Endothelial cell of umbilical vein (primary cell): Measurements from ENCODE around the gene OR10V1. TPM values are rescaled to one million over a fixed set of nuclear protein-coding genes. Genes with fewer than 3 reads are reported as not detected.

Experiments
- Bru-seq: library from RNA; stranded (reverse); fragments of 400-500 nt; gene quantifications from one replicate; lab custom pipeline; 2021; lab: Mats Ljungman, UMichigan
- BruChase-seq, 2 experiments: library from RNA; stranded (reverse); fragments of 400-500 nt; gene quantifications; one replicate each; lab custom pipeline; 2021; lab: Mats Ljungman, UMichigan
- BruUV-seq: library from RNA; stranded (reverse); fragments of 400-500 nt; replicated peaks from 2 replicates; lab custom pipeline; 2021; lab: Mats Ljungman, UMichigan
- CTCF ChIA-PET: fragments of 300-600, 350-600 bp; sonication (Branson Sonifier 250); formaldehyde crosslinking; loops from one replicate; lab custom pipeline; 2021; ENCODE audit warnings: antibody characterized with exemption, inconsistent platforms; lab: Charles Lee
- POLR2A ChIA-PET: fragments of 300-600, 350-600 bp; sonication (Branson Sonifier 250); formaldehyde crosslinking; loops from one replicate; lab custom pipeline; 2021; ENCODE audit warnings: antibody characterized with exemption, inconsistent platforms; lab: Charles Lee
- DNase-seq: peaks from one replicate; pipeline ENCODE4 v3.0.0-alpha.2; 2011; ENCODE audit warnings: low read depth, low spot score
- FAIRE-seq: peaks from 2 replicates; lab custom pipeline; 2011; peaks lifted over from hg19 to GRCh38; lab: Jason Lieb, UNC
- H2AFZ ChIP-seq: 2 replicates; pipeline ENCODE4 v1.6.0; 2012; ENCODE audit warnings: low read depth, low read length, control low read depth, inconsistent platforms
- H3K27ac ChIP-seq: 2 replicates; pipeline ENCODE4 v1.5.1; 2011; ENCODE audit warnings: low read depth, mild to moderate bottlenecking, control low read depth, low read length, moderate library complexity; ENCODE audit not compliant: insufficient read depth
- H3K27me3 ChIP-seq, 2 experiments: 2 replicates each; pipeline versions ENCODE4 v1.6.0 to v1.6.1; 2011; ENCODE audit warnings: low read length in 2 of 2, mixed read lengths in 1 of 2; ENCODE audit not compliant: control insufficient read depth in 2 of 2, insufficient read depth in 2 of 2
- H3K36me3 ChIP-seq, 2 experiments: 2 replicates in 1 of 2; 3 replicates in 1 of 2; pipeline ENCODE4 v1.5.1; 2011; ENCODE audit warnings: low read length in 2 of 2, mild to moderate bottlenecking in 1 of 2, moderate library complexity in 1 of 2; ENCODE audit not compliant: control insufficient read depth in 2 of 2, insufficient read depth in 2 of 2; ENCODE audit errors: extremely low read depth in 1 of 2
- H3K4me1 ChIP-seq: 3 replicates; pipeline ENCODE4 v1.5.1; 2011; ENCODE audit warnings: mild to moderate bottlenecking, low read length; ENCODE audit not compliant: control insufficient read depth, insufficient read depth; ENCODE audit errors: extremely low read depth
- H3K4me2 ChIP-seq: 2 replicates; pipeline ENCODE4 v1.6.1; 2011; ENCODE audit warnings: low read length, control low read depth, mixed read lengths; ENCODE audit not compliant: insufficient read depth
- H3K4me3 ChIP-seq, 3 experiments: fragments of 200-600 bp in 1 of 3; sonication (generic), shearing (Covaris generic) in 1 of 3; replicated peaks in 1 of 3; 2 replicates each; pipeline ENCODE4 v1.5.1; 2011 to 2016; ENCODE audit warnings: control low read depth in 3 of 3, low read length in 3 of 3, mild to moderate bottlenecking in 2 of 3, inconsistent platforms in 1 of 3, low read depth in 1 of 3, moderate library complexity in 1 of 3; ENCODE audit not compliant: insufficient read depth in 1 of 3
- H3K79me2 ChIP-seq: 2 replicates; pipeline ENCODE4 v1.6.0; 2012; ENCODE audit warnings: low read length, inconsistent platforms; ENCODE audit not compliant: control insufficient read depth, insufficient read depth
- H3K9ac ChIP-seq: replicated peaks from 2 replicates; pipeline ENCODE3; 2011; ENCODE audit warnings: low read length, control low read depth; ENCODE audit not compliant: insufficient read depth; ENCODE audit errors: extremely low read depth
- H3K9me1 ChIP-seq: replicated peaks from 3 replicates; pipeline ENCODE4 v1.6.0; 2011; ENCODE audit warnings: mild to moderate bottlenecking, low read length; ENCODE audit not compliant: control insufficient read depth, insufficient read depth; ENCODE audit errors: extremely low read depth
- H3K9me3 ChIP-seq: replicated peaks from 2 replicates; pipeline ENCODE4 v1.5.1; 2012; ENCODE audit warnings: low read length, inconsistent platforms; ENCODE audit not compliant: control insufficient read depth, insufficient read depth
- H4K20me1 ChIP-seq: replicated peaks from 2 replicates; pipeline ENCODE3; 2011; ENCODE audit warnings: mild to moderate bottlenecking, low read length; ENCODE audit not compliant: control insufficient read depth, insufficient read depth; ENCODE audit errors: extremely low read depth
- CTCF ChIP-seq, 2 donors: IDR thresholded peaks; 1 replicate in 1 of 2; 2 replicates in 1 of 2; pipeline ENCODE4 v1.5.1; 2011; ENCODE audit warnings: low read length in 2 of 2, mild to moderate bottlenecking in 2 of 2, moderate library complexity in 2 of 2, control low read depth in 1 of 2, inconsistent platforms in 1 of 2, low read depth in 1 of 2; ENCODE audit not compliant: insufficient read depth in 1 of 2; ENCODE audit errors: extremely low read depth in 1 of 2
- FOS ChIP-seq: IDR thresholded peaks from 2 replicates; pipeline ENCODE4 v1.6.1; 2011; ENCODE audit warnings: mild to moderate bottlenecking, low read length, moderate library complexity, borderline replicate concordance; ENCODE audit not compliant: insufficient read depth
- GATA2 ChIP-seq: IDR thresholded peaks from 2 replicates; pipeline ENCODE4 v1.7.0; 2011; ENCODE audit warnings: low read depth, mild to moderate bottlenecking, moderate library complexity, mixed read lengths, low read length; ENCODE audit not compliant: insufficient read length, insufficient read depth
- MAX ChIP-seq: IDR thresholded peaks from 2 replicates; pipeline ENCODE4 v1.6.1; 2011; ENCODE audit not compliant: insufficient read depth, insufficient read length
- MYC ChIP-seq: IDR thresholded peaks from one replicate; pipeline ENCODE4 v1.6.1; 2011; ENCODE audit warnings: mild to moderate bottlenecking, low read depth, low read length
- POLR2A ChIP-seq: IDR thresholded peaks from 2 replicates; pipeline ENCODE4 v1.6.1; 2012; ENCODE audit warnings: low read depth, mild to moderate bottlenecking, control low read depth, low read length
- dilution Hi-C: fragments of 300-500 bp; cut with MboI; formaldehyde crosslinking; loops from one replicate; pipeline ENCODE4 v1.15.0; 2019; ENCODE audit warnings: low sequenced_read_pairs; ENCODE audit not compliant: extremely low pct_ligation_motif_present
- intact Hi-C: fragments of 100-400 bp; cut with micrococcal nuclease; formaldehyde crosslinking; loops from one replicate; pipeline ENCODE4 v1.10.0; 2022
- long read RNA-seq: library from polyadenylated mRNA; stranded (forward); transcript quantifications from one replicate; pipeline ENCODE4 v2.0.0, GENCODE V29; 2021
- polyA minus RNA-seq, 3 experiments: library from RNA; depleted of rRNA, polyadenylated mRNA; stranded (reverse); fragments of >200 nt; gene quantifications; 1 replicate in 1 of 3; 2 replicates in 2 of 3; pipeline ENCODE4 v1.2.3, GENCODE V29; 2011
- polyA plus RNA-seq, 4 experiments: library from polyadenylated mRNA; depleted of rRNA in 3 of 4; stranded (reverse) in 3 of 4; unstranded in 1 of 4; fragments of >200 nt; gene quantifications; 2 replicates each; pipeline versions ENCODE4 v1.2.1 to v1.2.3, GENCODE V29; 2011 to 2012; ENCODE audit warnings: missing spikeins in 1 of 4
- total RNA-seq: library from RNA; stranded (reverse); gene quantifications from 2 replicates; pipeline ENCODE4 v1.2.3, GENCODE V29; 2021

OR10V1 gene, protein sequence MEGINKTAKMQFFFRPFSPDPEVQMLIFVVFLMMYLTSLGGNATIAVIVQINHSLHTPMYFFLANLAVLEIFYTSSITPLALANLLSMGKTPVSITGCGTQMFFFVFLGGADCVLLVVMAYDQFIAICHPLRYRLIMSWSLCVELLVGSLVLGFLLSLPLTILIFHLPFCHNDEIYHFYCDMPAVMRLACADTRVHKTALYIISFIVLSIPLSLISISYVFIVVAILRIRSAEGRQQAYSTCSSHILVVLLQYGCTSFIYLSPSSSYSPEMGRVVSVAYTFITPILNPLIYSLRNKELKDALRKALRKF
- total RNA-seq (not detected in 2 replicates), polyA plus RNA-seq (not detected in 2 replicates), polyA minus RNA-seq (not detected in 2 replicates), Bru-seq, nascent RNA (not detected), BruChase-seq, experiment 1, labeled RNA remaining after a 6-hour chase (not detected), BruChase-seq, experiment 2, labeled RNA remaining after a 2-hour chase (not detected)
- not detected in 2 replicates for polyA plus RNA-seq (2011; cell fraction: cytosol; rRNA removed)
- not detected in 2 replicates for polyA plus RNA-seq (2011; cell fraction: nucleus; rRNA removed)
- polyA plus RNA-seq (2012), result not detected in 2 replicates
- not detected for polyA minus RNA-seq (2011; cell fraction: cytosol; rRNA and poly(A)+ RNA removed)
- polyA minus RNA-seq (2011; cell fraction: nucleus; rRNA and poly(A)+ RNA removed), result not detected in 2 replicates
- long read RNA-seq, result 0 reads

DNA sequence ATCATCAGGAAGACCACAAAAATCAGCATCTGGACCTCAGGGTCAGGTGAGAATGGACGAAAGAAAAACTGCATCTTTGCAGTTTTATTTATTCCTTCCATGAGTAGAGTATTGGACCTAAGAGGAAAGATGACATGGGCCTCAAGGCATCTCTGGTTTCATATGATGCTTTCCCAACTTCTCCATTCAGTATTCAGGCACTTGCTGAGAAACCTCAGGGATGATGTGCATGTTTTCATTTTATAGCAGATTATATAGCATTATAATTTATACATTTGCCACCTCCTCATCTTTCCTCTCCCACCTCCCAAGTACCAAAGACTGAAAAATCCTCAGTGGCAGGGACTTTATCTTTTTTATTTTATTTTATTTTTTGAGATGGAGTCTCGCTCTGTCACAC is at the start of gene OR10V1:
OR10V1 (minus strand) TSS at position 101 of the 400 bp plus-strand sequence; CDS start at position 101, 0 bp downstream.
- POLR2A ChIA-PET, result no interaction called here
- TF ChIP-seq FOS (no peak), POLR2A (no peak), MAX (no peak), GATA2 (no peak), MYC (no peak), CTCF (IDR thresholded peaks at IDR 0.05; ENCODE audit: extremely low read depth in 1 of 2, insufficient read depth in 1 of 2, low read depth in 1 of 2, low read length in 2 of 2) (no peak)

More for the DNA sequence above, at the start of gene OR10V1:
- no peak within 1 kb of the TSS for H3K27ac ChIP-seq
- no TSS peak for BruUV-seq
- H3K4me3 ChIP-seq, result no peak within 1 kb of the TSS
- H3K36me3 ChIP-seq, result no peaks in the 10 kb centered on the region
- H3K9me3 ChIP-seq, result no peaks in the 10 kb centered on the region
- no peaks in the 10 kb centered on the region for H4K20me1 ChIP-seq
- DNase-seq (no peak), FAIRE-seq (no peak)
- dilution Hi-C loops, result no loop called here
- intact Hi-C loops, result no loop called here
- CTCF ChIA-PET, result no interaction called here
- no peak within 1 kb of the TSS for H2AFZ ChIP-seq
- H3K4me1 ChIP-seq, result no peaks in the 10 kb centered on the region
- H3K79me2 ChIP-seq, result no peaks in the 10 kb centered on the region
- H3K9ac ChIP-seq, result no peak within 1 kb of the TSS
- H3K4me2 ChIP-seq, result no peak within 1 kb of the TSS
- peaks cover 0 to 2% of the 10 kb centered on the region in 2 experiments for H3K27me3 ChIP-seq
- H3K9me1 ChIP-seq, result no peaks in the 10 kb centered on the region
